ENCODE results near the gene RGP1. TPM values are rescaled to one million over a fixed set of nuclear protein-coding genes. Genes with fewer than 3 reads are reported as not detected.

The RGP1 gene
- total and polyA plus RNA-seq, 8 donors = 23.0 to 32.1 (median 29.4) TPM

DNA sequence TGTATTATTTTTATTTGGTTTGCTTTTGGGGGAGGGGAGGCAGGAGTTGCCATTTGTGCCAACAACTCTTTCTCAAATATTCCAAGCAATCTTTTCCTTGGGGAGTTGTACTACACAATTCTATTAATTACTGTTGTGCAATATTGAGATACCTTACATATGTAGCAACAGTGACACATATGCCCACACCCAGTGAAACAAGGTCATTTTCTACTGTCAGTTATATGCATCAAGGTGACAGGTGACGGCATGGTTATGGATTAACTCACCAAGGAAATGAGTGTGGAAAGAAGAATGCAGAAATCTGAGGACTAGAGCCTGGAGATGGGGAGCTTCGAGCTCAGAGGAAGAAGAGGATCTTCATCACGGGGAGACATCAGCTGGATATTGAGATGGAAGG lies 22.9 kb downstream of the RGP1 start:
- DNase-seq (no peak), ATAC-seq (peak; percentile 45)
- TF ChIP-seq CTCF (IDR thresholded peaks at IDR 0.05) = no peak
- H3K27me3 ChIP-seq = no peaks in the 10 kb centered on the region
- H3K4me3 ChIP-seq = no peak overlapping the region
- peaks cover 14 to 26% of the 10 kb centered on the region in 2 donors for H3K4me1 ChIP-seq
- H3K27ac ChIP-seq = no peak overlapping the region
- intact Hi-C loops (cut with DNase I) = no loop called here
- H3K36me3 ChIP-seq = no peaks in the 10 kb centered on the region
- H3K9me3 ChIP-seq = no peaks in the 10 kb centered on the region

GRCh38 chr9:35774907-35775635 lies 26.0 kb downstream of the RGP1 start:
- H3K4me3 ChIP-seq = no peak overlapping the region
- intact Hi-C loops (cut with DNase I) = no loop called here
- H3K27ac ChIP-seq = peak overlapping the region in 1 of 2 donors; percentile 43
- peaks cover 14 to 26% of the 10 kb centered on the region in 2 donors for H3K4me1 ChIP-seq
- no peaks in the 10 kb centered on the region for H3K27me3 ChIP-seq
- DNase-seq (no peak), ATAC-seq (peak; percentile 32)
- H3K9me3 ChIP-seq = no peaks in the 10 kb centered on the region
- no peak for TF ChIP-seq CTCF (IDR thresholded peaks at IDR 0.05)
- no peaks in the 10 kb centered on the region for H3K36me3 ChIP-seq

DNA sequence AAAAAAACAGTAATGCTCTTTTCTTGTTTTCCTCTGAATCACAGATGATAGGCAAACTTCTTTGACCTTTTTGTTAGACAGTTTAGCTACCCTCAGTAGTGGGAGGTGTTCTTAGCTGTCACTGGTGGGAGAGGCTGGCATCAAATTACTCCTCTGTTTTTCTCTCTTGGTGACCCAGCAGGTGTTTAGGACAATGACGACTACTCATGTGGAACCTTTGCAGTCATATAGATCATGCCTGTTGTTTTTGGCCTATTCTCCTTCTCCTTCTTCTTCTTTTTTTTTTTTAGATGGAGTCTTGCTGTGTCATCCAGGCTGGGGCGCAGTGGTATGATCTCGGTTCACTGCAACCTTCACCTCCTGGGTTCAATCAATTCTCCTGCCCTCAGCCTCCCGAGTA lies 26.9 kb downstream of the RGP1 start:
- intact Hi-C loops (cut with DNase I) = no loop called here
- Histone ChIP-seq H3K9me3 (no peaks in the 10 kb centered on the region), H3K27me3 (no peaks in the 10 kb centered on the region), H3K4me1 (peaks cover 9 to 20% of the 10 kb centered on the region in 2 donors), H3K4me3 (no peak overlapping the region), H3K36me3 (no peaks in the 10 kb centered on the region), H3K27ac (no peak overlapping the region)
- ATAC-seq = no peak
- TF ChIP-seq CTCF (IDR thresholded peaks at IDR 0.05) = no peak
- DNase-seq = no peak

- intact Hi-C loops (cut with DNase I) = no loop called here
- ATAC-seq = no peak
- DNase-seq = no peak
Observed at GRCh38 chr9:35778496-35778895, 29.4 kb downstream of the RGP1 start.

DNA sequence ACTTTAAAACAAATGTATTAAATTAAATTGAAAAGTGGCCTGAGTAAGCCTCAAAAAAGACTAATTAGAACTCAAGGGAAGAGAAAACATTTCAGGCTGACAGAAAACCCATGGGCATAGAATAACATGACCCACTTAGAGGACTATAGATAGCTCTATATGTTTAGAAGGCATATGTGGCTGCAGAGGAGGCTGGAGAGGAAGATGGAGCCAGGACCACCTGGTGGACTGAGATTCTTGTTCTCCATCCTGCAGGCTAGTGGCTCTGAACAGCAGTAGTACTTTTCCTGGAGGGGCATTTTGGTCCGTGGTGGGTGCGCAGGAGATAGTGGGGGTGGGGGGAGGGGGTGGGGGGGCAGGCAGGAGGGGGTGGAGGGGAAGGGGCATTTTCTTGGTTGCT lies 32.0 kb downstream of the RGP1 start:
- ATAC-seq = no peak
- intact Hi-C loops (cut with DNase I) = no loop called here
- TF ChIP-seq CTCF (IDR thresholded peaks at IDR 0.05) = no peak

More at GRCh38 chr9:35778496-35778895, 29.4 kb downstream of the RGP1 start:
- Histone ChIP-seq H3K4me3 (no peak overlapping the region), H3K9me3 (no peaks in the 10 kb centered on the region), H3K27me3 (no peaks in the 10 kb centered on the region), H3K4me1 (peaks cover 0 to 8% of the 10 kb centered on the region in 2 donors), H3K36me3 (no peaks in the 10 kb centered on the region), H3K27ac (no peak overlapping the region)
- no peak for TF ChIP-seq CTCF (IDR thresholded peaks at IDR 0.05)

More for the DNA sequence above, 32.0 kb downstream of the RGP1 start:
- Histone ChIP-seq H3K36me3 (no peaks in the 10 kb centered on the region), H3K27ac (no peak overlapping the region), H3K27me3 (no peaks in the 10 kb centered on the region), H3K4me3 (no peak overlapping the region), H3K4me1 (no peaks in the 10 kb centered on the region), H3K9me3 (no peaks in the 10 kb centered on the region)
- no peak for DNase-seq
